GM19438 (cell line): ENCODE measurements around the gene CRNN.

ENCODE experiments used
- ATAC-seq: cut with Tn5 transposase; IDR thresholded peaks from one replicate; pipeline ENCODE4 v1.9.1; 2021; ENCODE audit warnings: low read depth; ENCODE audit not compliant: unreplicated experiment

Gene CRNN

DNA sequence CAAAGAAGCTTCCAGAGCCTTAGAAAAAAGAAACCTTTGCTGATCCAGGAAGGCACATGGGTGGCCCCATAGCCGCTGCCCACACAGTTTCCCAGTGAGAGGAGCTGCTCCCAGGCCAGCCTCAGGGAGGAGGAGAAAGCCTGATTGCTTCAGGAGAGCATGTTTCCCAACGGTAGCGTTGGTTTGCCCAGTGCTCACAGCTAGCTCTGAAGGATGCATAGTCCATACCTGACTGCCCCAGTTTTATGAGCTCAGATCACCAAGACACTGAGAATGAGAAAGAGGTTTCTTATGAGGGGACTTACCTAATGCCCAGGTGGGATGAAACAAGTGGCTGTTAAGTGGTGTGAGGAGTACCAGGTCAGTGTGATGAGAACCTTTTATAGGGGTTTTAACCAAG lies at the start of gene CRNN:
Gene CRNN (minus strand): TSS at position 355 of the 400 bp plus-strand sequence. CDS start 2,030 bp downstream, outside the sequence.
- no peak for ATAC-seq

DNA sequence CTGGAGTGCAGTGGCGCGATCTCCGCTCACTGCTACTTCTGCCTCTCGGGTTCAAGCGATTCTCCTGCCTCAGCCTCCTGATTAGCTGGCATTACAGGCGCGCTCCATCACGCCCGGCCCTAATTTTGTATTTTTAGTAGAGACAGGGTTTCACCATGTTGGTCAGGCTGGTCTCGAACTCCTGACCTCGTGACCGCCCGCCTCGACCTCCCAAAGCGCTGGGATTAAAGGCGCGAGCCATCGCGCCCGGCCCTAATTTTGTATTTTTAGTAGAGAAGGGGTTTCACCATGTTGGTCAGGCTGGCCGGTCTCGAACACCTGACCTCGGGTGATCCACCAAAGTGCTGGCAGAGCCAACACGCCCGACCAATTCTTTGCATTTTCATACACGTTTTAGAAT lies 48.6 kb upstream of the CRNN start:
- no peak for ATAC-seq

DNA sequence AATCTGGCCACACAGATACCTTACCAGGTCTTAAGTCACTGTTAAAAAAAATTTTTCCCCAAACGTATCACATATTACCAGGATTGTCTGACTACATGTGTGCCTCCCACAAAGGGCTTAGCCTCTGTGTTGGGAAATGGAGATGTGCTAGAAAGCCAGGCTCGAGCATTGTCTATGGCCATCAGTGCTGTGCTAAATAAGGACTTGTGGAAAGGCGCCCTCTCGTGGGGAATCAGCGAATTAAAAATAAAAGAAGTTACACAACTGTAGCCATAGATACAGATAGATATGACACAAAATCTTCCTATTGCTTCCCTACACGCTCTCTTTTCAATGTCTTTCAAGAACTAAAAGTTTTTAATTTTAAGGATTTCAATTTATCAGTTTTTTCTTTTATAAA lies 47.5 kb upstream of the CRNN start:
- ATAC-seq, result no peak

DNA sequence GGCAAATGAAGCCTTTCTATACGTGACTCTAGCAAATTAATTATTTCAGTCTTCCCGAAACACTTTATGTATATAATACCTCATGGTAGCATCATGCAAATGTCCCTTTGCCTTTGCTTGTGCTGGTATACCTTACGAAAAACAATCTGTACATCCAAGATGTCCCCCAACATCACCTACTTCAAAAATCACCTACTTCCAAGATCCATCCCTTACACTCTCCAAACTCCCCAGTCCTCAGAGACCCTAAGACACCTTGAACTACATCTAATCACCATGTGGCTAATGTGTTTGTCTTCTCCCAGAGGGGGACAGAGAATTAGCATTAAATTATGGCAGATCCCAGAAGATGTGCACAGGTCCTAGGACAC lies 46.5 kb upstream of the CRNN start:
- no peak for ATAC-seq

DNA sequence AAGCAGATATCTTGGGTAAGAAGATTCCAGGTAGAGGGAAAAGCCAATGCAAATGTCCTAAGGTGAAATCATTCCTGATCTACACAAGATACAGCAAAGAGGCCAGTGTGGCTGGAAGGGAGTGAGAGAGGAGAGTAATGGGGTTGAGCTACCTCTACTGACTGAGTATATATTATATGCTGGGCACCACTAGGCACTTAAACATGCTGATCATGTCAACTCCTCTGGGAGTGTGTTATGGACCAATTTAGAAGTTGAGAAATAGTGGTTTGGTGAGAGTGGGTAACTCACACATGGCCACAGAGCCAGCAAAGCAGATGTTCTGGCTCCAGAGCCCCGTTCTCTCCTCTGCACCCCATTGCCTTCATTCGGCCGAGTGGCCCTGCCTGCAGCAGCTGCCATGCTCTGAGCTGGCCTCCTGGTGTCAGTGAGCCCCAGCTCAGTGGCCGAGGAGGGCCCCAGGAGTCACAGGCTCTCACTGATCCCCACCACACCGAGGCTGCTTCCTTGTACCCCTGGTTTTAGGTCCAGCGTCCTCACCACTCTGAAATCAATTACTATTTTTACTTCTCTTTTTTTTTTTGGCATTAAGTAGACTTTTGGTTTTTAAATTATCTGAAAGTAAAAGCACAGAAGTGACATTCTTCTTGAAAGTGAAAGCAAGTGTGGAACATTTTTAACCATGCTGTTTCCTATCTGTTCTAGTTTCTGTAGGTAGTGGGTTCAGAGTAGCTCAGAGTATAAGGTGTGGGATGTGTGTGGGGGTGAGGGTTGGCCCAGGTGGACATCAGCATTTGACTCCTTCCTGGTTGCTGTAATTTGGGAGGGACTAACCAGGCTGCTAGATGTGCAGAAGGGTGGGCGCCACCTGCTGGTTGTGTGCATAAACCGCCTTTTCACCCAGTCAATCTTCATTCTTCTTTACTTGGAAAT lies 45.8 kb upstream of the CRNN start:
- ATAC-seq, result peak; percentile 91

DNA sequence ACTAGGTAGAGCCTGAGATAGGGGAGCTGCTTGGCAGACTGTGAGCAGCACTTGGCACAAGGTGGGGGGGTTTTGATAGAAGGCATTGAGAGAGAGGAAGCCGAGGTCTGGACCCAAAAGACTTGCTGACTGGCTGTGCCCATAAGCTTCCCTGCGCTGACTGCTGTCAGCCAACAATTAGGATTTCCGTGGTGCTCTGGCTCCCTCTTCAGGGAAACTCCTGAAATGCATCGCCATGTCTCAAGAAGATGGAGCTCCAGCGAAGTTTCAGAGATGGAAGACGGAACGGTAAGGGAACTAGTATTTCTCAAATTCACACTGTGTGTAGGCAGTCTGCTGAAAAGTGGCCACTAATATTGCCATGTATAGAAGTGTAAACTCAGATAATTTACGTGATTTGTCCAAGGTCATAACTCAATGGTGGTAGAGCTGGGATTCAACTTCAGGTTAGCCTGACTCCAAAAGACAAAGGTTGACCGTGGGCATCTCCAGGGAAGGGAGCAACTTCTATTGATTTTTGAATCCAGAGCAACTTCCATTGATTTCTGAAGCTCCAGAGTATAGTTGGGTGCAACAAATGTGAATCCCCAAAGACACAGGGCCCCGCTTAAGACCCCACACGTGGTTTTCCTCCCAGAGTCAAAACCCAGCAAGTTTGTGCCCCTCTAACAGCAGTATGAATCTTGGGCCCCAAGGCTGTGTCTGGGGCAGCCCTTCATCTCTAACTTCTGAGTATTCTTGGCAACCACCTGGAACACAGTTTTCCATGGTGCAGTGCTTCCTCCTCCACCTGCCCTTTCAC lies 44.5 kb upstream of the CRNN start:
- no peak for ATAC-seq

DNA sequence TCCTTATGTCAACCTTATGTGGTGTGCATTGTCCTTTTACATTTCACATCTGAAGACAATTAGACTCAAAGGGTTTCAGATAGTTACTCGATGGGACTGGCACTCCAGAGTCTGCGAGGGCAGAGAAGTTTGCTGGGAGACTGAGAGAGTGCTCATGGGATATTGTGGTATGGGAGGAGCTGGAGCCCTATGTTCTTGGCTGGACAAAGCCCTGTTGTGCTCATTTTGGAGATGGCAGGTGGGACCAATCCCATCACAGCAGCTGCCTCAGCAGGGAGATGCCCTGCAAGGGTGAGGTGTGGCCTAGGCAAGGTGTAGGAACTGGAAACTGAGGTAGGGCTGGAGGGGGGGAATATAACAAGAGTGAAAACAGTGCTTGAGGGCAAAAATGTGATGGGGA lies 43.5 kb upstream of the CRNN start:
- ATAC-seq, result no peak

DNA sequence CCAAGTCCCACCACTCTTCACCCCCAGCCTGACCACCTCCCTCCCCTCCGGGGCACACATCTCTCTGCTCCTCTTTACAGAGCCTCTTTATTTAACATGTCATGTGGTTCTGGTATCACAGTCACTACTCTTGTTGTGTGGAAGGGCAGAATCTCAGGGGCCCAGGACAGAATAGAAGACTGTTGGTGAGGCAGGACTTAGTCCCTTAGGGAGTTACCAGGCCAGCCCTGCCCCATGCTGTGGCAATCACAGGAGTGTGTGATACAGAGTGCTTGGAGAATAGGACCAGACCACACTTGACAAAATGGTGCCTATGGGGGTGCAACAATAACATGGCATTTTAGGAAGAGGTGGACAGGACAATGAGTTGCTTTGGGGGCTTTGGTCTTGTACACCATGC lies 43.0 kb upstream of the CRNN start:
- ATAC-seq, result no peak

DNA sequence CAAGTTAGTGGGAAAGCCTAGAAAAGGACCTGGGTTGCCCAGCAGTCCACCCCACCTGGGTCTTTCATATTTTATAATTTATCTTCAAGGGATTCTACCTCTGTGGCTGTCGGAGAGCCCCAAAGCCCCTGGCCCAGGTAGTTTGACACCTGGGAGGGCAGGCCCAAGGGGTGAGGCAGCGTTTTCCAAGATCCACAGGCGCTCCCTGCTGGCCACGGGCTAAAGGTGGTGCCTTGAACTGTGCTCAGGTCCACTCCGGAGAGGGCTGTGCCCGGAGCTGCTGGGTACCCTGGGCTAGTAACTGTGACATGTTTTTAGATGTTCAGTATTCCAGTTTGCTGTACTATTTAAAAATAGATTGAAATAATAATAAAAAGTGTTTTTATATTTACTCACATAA lies 37.2 kb upstream of the CRNN start:
- ATAC-seq, result no peak

DNA sequence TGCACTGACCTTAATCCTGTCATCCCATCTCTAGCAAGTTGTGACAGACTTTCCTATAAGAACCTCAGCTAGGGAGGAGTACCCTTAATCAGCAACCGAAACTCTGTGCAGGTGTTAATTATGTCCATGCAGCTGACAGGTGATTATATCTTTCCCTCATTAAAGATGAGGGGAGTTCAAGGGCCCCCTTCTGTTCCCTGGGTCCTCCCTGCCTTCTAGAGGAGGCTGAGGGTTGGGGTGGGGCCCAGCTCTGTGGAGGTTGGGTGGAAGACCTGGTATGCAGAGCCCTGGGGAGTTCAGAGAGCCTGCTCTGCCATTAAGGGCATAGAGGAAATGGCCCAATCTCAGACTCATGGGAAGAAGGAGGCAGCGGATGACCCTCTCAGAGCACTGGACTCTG lies 35.6 kb upstream of the CRNN start:
- ATAC-seq, result no peak

DNA sequence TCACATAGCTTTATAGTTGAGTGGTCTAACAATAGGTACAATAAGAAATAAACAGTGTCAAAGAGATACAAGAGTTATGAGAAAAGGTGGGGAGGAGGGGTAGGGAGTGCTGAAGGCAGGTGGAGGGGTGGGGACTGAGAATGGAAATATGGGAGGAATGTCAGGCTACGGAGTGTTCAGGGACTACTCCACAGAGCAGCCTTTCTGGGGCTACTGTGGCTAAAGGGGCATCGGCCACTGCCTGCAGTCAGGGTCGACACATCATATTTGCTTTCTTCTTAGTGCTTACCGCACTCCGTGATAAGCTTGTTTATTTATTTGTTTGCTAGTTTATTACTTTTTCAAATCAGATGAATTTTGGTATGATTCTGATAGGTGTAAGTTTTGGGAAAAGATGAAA lies 34.4 kb upstream of the CRNN start:
- ATAC-seq, result no peak

DNA sequence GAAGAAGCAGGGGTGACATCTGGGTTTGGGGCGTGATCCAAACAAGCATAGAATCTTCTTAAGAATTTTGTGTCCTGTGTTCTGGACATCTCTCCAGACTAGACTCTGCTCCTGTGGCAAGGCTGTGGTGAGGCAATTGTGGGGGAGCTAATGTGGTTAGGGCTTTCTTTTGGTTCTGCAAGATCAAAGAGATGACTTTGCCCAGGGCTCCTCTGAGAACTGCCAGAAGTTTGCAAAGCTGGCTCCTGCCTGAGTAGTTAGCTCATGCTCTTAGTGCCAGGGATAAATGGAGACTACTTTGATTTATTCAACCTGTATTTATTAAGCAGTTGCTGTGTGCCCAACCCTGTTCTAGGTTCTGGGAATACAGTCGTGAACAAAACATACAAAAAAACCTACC lies 34.0 kb upstream of the CRNN start:
- ATAC-seq, result no peak

DNA sequence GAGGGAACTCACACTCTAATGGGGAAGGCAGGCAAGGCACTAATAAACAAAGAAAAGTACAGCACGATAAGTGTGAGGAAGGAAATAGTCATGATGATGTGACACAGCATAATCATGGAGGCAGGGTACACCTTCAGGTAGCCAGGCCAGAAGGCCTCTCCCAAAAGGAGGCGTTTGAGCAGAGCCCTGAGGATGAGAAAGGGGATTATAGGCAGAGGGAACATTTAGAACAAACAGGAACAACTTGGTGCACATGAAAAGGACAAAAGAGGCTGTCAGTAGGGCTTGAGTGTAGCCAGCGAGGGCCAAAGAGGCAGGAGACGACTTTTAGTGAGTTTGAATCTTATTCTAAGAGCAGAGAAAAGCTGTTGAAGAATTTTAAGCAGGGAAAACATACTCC lies 33.4 kb upstream of the CRNN start:
- no peak for ATAC-seq

DNA sequence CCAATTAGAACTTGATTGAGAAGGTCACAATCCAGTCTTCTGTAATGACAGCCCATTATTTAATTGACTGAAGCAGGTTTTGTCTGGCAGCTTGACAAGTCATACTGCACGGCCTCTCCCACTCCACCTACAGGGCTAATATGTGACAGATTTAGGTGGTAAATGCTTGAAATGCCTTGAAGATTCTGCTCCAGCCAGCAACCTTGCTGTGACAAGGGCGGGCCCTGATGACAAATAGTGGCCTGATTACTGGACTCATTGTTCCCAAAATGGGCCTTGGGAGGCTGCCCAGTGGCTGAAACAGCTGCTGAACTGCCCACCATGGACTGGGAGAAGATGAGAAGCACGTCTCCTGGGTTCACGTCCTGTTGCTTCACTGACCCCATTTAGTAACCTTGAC lies 30.0 kb upstream of the CRNN start:
- ATAC-seq, result no peak

DNA sequence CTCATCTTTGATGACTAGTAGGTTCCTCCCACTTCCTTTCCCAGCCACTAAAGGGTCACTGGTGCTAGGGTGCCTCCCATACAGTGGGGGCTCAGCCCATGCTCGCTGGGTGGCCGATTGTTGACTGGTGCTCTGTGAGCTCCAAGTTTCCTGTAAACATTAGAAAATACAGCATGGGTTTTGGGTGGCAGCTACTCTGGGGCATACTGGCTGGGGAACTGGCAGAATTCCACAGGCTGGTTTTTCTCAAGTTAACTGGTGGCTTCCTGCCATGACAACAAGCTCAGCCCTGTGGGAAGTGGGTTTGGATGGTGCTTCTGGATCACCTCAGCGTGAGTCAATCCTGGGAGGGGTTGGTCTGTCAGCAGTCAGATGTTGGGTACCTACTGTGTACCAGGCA lies 28.7 kb upstream of the CRNN start:
- no peak for ATAC-seq

DNA sequence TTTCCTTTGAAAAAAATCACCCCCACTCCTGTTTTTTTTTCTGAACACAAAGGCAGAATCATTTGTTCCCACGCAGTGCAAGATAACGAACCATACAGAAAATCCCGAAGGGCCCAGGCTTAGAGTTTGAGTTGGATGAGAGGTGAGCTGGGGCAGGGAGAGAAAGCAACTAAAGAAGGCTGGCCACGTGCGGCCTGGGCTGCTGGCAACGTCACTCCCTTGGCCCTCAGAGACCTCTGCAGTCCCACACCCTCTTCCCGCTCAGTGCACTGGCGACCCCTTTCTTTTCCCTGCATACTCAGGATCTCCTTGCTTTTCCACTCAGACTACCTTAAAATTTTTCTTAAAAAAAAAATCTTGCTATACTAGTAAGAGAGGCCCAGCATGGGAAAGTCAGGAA lies 28.2 kb upstream of the CRNN start:
- ATAC-seq, result no peak

DNA sequence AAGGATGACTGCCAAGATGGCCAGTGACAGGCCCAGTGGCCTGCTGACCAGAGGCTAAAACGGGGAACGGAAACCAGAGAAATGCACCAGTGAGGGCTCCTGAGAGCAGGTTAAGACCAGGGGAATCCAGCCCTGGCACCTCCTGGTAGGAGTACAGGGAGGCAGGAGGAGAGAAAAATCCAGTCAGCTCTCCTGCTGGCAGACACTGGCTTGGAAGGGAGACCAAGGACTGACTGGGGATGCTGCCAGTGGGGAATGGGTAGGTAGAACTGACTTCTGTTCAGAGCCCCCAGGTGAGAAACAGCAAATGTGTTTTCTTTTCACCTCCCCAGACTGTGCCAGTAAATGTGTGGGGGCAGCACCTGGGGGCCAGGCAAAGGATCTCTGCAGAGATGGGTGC lies 27.7 kb upstream of the CRNN start:
- no peak for ATAC-seq

DNA sequence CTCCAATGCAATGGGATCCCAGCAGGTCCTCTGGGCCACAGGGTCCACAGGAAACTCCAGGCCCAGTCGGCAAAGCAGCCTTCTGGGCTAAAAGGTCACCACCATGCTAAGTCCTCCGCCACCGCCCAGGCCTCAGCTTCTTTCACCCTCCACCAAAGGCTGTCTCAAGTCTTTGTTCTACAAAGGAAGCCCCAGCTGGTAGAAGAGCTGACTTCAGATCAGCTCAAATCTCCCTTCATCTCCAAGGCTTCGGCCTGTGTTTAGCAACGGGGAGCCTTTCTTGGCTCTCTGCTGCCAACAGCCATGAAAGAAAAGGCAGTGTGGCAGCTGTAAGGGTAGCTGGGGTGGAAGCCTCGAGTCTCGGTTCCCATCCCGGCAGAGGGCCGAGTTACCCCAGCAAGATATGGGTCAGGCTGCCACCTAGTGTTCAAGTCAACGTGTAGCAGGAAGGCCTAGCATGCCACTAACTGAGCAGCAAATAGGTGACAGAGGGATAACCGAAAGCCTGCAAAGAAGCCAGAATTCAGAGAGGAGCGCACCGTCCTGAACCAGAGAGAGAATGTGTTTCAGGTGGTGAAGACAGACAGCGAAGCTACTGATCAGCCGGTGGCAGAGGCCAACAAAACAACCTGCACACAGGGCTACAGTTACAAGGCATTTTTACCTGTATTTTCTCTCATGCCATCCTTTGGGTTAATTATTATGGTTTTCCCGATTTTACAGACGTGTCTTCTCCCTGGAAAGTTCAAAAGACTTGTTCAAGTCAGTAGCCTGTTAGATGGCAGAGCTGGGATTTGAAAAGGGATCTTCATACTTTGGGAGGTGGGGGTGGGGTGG lies 26.8 kb upstream of the CRNN start:
- peak; percentile 96 for ATAC-seq

DNA sequence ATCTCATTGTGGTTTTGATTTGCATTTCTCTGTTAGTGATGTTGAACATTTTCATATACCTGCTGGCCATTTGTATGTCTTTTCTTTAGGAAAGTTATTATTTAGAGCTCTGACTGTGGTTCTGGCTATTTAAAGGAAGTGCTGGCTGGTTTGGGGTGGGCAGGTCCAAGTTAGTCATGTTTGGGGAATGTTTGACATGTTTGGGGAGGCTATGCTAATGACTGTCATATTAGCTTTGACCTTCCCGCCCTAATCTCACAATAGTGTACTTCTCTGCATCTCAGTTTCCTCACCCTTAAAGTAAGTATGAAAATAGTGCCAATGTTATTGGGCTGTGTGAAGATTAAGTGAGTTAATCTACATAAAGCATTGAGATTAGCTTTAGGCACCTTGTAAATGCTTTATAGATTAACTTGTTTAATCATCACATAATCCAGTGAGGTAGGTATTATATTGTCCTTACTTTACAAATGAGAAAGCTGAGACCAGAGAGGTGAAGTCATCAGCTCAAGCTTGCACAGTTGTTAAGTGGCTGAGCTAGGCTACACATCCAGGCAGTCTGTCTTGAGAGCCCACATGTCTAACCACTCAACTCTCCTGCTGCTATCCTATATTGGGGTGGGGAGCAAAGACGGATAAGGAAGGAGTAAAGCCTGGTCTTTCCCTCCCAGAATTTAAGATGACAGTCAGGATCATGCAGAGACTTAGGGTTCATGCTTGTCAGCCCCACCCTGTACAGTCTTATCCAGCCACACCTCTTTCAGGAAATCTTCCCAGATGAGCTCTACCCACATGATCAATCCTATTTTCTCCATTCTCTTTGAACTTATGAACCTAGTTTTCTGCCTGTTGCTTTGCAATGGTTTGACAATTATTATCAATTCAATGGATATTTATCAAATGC lies 22.8 kb upstream of the CRNN start:
- ATAC-seq, result no peak

DNA sequence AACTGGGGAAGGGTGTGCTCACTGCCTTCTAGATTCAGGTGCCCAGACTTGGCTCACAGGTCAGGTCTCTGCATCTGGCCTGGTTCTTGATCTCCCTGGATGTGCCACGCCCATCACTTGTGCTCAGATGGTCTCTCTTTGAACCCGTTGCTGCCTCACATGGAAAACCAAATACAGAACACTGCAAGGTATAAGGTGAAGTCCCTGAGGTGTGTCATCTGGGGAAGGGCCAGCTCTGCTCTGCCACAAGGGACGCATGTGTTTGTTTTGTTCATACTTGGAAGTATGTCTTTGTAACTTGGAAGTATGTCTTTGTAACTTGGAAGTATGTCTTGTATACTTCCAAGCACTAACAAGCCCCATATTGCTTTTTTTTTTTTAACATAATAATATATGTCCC lies 13.4 kb upstream of the CRNN start:
- ATAC-seq, result no peak
